RWPE2 (cell line): Measurements from ENCODE around the gene ARL8A.
"Not testable (repeated sequence)": the region's sequence is repeated elsewhere in the genome, so short reads cannot be mapped to it uniquely, and the experiment has no call there.

Experiments
- ATAC-seq: fragments of 200-7000 bp; cut with Tn5 transposase; 3 replicates; pipeline ENCODE4 v1.9.1; 2021; ENCODE audit warnings: low read depth
- DNase-seq: peaks from one replicate; pipeline ENCODE4 v3.0.0-alpha.2; 2020; ENCODE audit warnings: low spot score
- H3K27ac ChIP-seq: fragments of 450-650 bp; 2 replicates; pipeline ENCODE4 v1.5.1; 2017; ENCODE audit warnings: mild to moderate bottlenecking; ENCODE audit not compliant: poor library complexity, severe bottlenecking
- H3K27me3 ChIP-seq: fragments of 250-450 bp; sonication (Bioruptor Pico); 2 replicates; pipeline ENCODE4 v1.5.1; 2021; ENCODE audit warnings: mild to moderate bottlenecking, moderate library complexity; ENCODE audit not compliant: insufficient read depth, poor library complexity, severe bottlenecking
- H3K36me3 ChIP-seq: fragments of 250-450 bp; sonication (Bioruptor Pico); 2 replicates; pipeline ENCODE4 v1.5.1; 2020; ENCODE audit warnings: low read depth, mild to moderate bottlenecking, moderate library complexity
- H3K4me1 ChIP-seq: fragments of 250-450 bp; sonication (Bioruptor Pico); 2 replicates; pipeline ENCODE4 v1.5.1; 2021; ENCODE audit warnings: mild to moderate bottlenecking, moderate library complexity; ENCODE audit not compliant: insufficient read depth, poor library complexity, severe bottlenecking
- H3K4me3 ChIP-seq: fragments of 250-450 bp; sonication (Bioruptor Pico); 2 replicates; pipeline ENCODE4 v1.5.1; 2021; ENCODE audit warnings: mild to moderate bottlenecking, moderate library complexity; ENCODE audit not compliant: severe bottlenecking
- H3K9me3 ChIP-seq: fragments of 250-450 bp; sonication (Bioruptor Pico); 2 replicates; pipeline ENCODE4 v1.5.1; 2021; ENCODE audit warnings: mild to moderate bottlenecking, moderate library complexity; ENCODE audit not compliant: severe bottlenecking
- CTCF ChIP-seq: fragments of 450-650 bp; IDR thresholded peaks from one replicate; pipeline ENCODE4 v1.5.1; 2017; ENCODE audit warnings: mild to moderate bottlenecking, moderate library complexity; ENCODE audit not compliant: poor library complexity, severe bottlenecking

Gene ARL8A

GRCh38 chr1:202144402-202145067 is at the start of gene ARL8A:
Gene ARL8A (minus strand): TSS chr1:202144737. CDS start chr1:202144572, 165 bp downstream.
- TF ChIP-seq CTCF = no peak
- Histone ChIP-seq H3K4me3 (peak within 1 kb of the TSS; percentile 91), H3K9me3 (no peaks in the 10 kb centered on the region), H3K36me3 (peaks cover 6% of the 10 kb centered on the region; the same call in 1 of the 2 replicates), H3K27ac (peak within 1 kb of the TSS; percentile 72), H3K4me1 (no peaks in the 10 kb centered on the region), H3K27me3 (no peaks in the 10 kb centered on the region)
- DNase-seq (no peak), ATAC-seq (peak; percentile 66)

GRCh38 chr1:202194328-202194648 is 49.8 kb upstream of the ARL8A start:
- Histone ChIP-seq H3K4me3 (no peak overlapping the region), H3K36me3 (no peaks in the 10 kb centered on the region), H3K27ac (no peak overlapping the region), H3K27me3 (peaks cover 3% of the 10 kb centered on the region), H3K4me1 (peaks cover 6% of the 10 kb centered on the region), H3K9me3 (no peaks in the 10 kb centered on the region)
- DNase-seq (no peak), ATAC-seq (no peak)
- no peak for TF ChIP-seq CTCF

GRCh38 chr1:202193614-202194327 is 49.2 kb upstream of the ARL8A start, which contains the start of gene LGR6:
Gene LGR6 (plus strand): TSS chr1:202193799. CDS start chr1:202193990, 191 bp downstream.
- ATAC-seq = peak; percentile 22; the same call in 2 of the 3 replicates

GRCh38 chr1:202192770-202193613 is 48.5 kb upstream of the ARL8A start:
- ATAC-seq = peak; percentile 40; the same call in 2 of the 3 replicates

More at GRCh38 chr1:202193614-202194327, 49.2 kb upstream of the ARL8A start, which contains the start of gene LGR6:
- no peaks in the 10 kb centered on the region for H3K36me3 ChIP-seq
- H3K27ac ChIP-seq = no peak within 1 kb of the TSS
- H3K4me3 ChIP-seq = peak within 1 kb of the TSS; percentile 7
- H3K9me3 ChIP-seq = no peaks in the 10 kb centered on the region
- no peak for DNase-seq
- TF ChIP-seq CTCF = no peak
- peaks cover under 1% of the 10 kb centered on the region for H3K4me1 ChIP-seq
- H3K27me3 ChIP-seq = peaks cover 3% of the 10 kb centered on the region

GRCh38 chr1:202191391-202191790 is 46.9 kb upstream of the ARL8A start:
- ATAC-seq, H3K27me3 ChIP-seq, H3K36me3 ChIP-seq, H3K4me3 ChIP-seq, H3K27ac ChIP-seq, H3K9me3 ChIP-seq, H3K4me1 ChIP-seq, DNase-seq: not testable (repeated sequence)

More at GRCh38 chr1:202192770-202193613, 48.5 kb upstream of the ARL8A start:
- H3K4me3 ChIP-seq = no peak overlapping the region
- peak; percentile 81 for TF ChIP-seq CTCF
- H3K36me3 ChIP-seq = no peaks in the 10 kb centered on the region
- no peaks in the 10 kb centered on the region for H3K4me1 ChIP-seq
- no peaks in the 10 kb centered on the region for H3K9me3 ChIP-seq
- H3K27ac ChIP-seq = no peak overlapping the region
- no peak for DNase-seq
- peaks cover 3% of the 10 kb centered on the region for H3K27me3 ChIP-seq
